GM18505 (cell line): ENCODE results near the gene RTN4IP1.
"Not testable (repeated sequence)": the region's sequence is repeated elsewhere in the genome, so short reads cannot be mapped to it uniquely, and the experiment has no call there.

Experiments used
- ATAC-seq: cut with Tn5 transposase; IDR thresholded peaks from one replicate; pipeline ENCODE4 v1.9.1; 2021; ENCODE audit not compliant: unreplicated experiment
- POLR2A ChIP-seq: IDR thresholded peaks from 4 replicates; pipeline ENCODE4 v1.6.1; 2011; ENCODE audit warnings: borderline replicate concordance; ENCODE audit not compliant: insufficient read depth, insufficient read length; ENCODE audit errors: extremely low read depth

The RTN4IP1 gene

GRCh38 chr6:106560996-106561685, 68.2 kb downstream of the RTN4IP1 start:
- no peak for ATAC-seq
- TF ChIP-seq POLR2A, result no peak

- ATAC-seq, result not testable (repeated sequence)
Measured at GRCh38 chr6:106559659-106560058, 69.6 kb downstream of the RTN4IP1 start.

- no peak for TF ChIP-seq POLR2A
- no peak for ATAC-seq
Measured at GRCh38 chr6:106558364-106558763, 70.9 kb downstream of the RTN4IP1 start.

GRCh38 chr6:106557837-106558236, 71.5 kb downstream of the RTN4IP1 start:
- TF ChIP-seq POLR2A, result no peak
- no peak for ATAC-seq

- no peak for TF ChIP-seq POLR2A
- ATAC-seq, result no peak
Measured at GRCh38 chr6:106556368-106556960, 72.8 kb downstream of the RTN4IP1 start.

- no peak for ATAC-seq
- no peak for TF ChIP-seq POLR2A
Measured at GRCh38 chr6:106555767-106556166, 73.5 kb downstream of the RTN4IP1 start.

GRCh38 chr6:106553440-106553839, 75.9 kb downstream of the RTN4IP1 start:
- TF ChIP-seq POLR2A, result no peak
- no peak for ATAC-seq

- no peak for ATAC-seq
- no peak for TF ChIP-seq POLR2A
Measured at GRCh38 chr6:106551155-106551554, 78.1 kb downstream of the RTN4IP1 start.

GRCh38 chr6:106549521-106549920, 79.8 kb downstream of the RTN4IP1 start:
- no peak for TF ChIP-seq POLR2A
- no peak for ATAC-seq

- not testable (repeated sequence) for ATAC-seq
Measured at GRCh38 chr6:106548926-106549455, 80.3 kb downstream of the RTN4IP1 start.

GRCh38 chr6:106547601-106548453, 81.5 kb downstream of the RTN4IP1 start:
- no peak for ATAC-seq
- TF ChIP-seq POLR2A, result no peak

- peak; percentile 57 for ATAC-seq
- no peak for TF ChIP-seq POLR2A
Measured at GRCh38 chr6:106546691-106547414, 82.4 kb downstream of the RTN4IP1 start.

GRCh38 chr6:106546261-106546690, 83.0 kb downstream of the RTN4IP1 start:
- no peak for ATAC-seq
- TF ChIP-seq POLR2A, result no peak

- no peak for TF ChIP-seq POLR2A
- ATAC-seq, result no peak
Measured at GRCh38 chr6:106540907-106541306, 88.4 kb downstream of the RTN4IP1 start.

GRCh38 chr6:106540432-106540831, 88.9 kb downstream of the RTN4IP1 start:
- no peak for TF ChIP-seq POLR2A
- no peak for ATAC-seq
